Body of pancreas (tissue), 4 donors: ENCODE results near the gene PSD.

Experiments
- CTCF ChIP-seq, 7 experiments: fragments of 450-650 bp in 4 of 7; fragments of 200-600 bp in 3 of 7; sonication (generic) in 3 of 7; IDR thresholded peaks; one replicate each; pipeline ENCODE4 v1.5.1; 2016 to 2019; ENCODE audit warnings: antibody characterized with exemption in 7 of 7
- POLR2A ChIP-seq, 3 donors: fragments of 450-650 bp; IDR thresholded peaks; one replicate each; pipeline ENCODE4 v1.6.1; 2016; ENCODE audit warnings: antibody characterized with exemption in 3 of 3, mild to moderate bottlenecking in 2 of 3

GRCh38 chr10:102403115-102403514 is 15.5 kb downstream of the PSD start:
- no peak for TF ChIP-seq CTCF (IDR thresholded peaks at IDR 0.05)
- TF ChIP-seq POLR2A (IDR thresholded peaks at IDR 0.05) = no peak
